Measurements from ENCODE around the gene IGFBP4. TPM values are rescaled to one million over a fixed set of nuclear protein-coding genes. Genes with fewer than 3 reads are reported as not detected.

The IGFBP4 gene
- total and polyA plus RNA-seq, 2 experiments from 2014 or later: 44.9 to 183 TPM

DNA sequence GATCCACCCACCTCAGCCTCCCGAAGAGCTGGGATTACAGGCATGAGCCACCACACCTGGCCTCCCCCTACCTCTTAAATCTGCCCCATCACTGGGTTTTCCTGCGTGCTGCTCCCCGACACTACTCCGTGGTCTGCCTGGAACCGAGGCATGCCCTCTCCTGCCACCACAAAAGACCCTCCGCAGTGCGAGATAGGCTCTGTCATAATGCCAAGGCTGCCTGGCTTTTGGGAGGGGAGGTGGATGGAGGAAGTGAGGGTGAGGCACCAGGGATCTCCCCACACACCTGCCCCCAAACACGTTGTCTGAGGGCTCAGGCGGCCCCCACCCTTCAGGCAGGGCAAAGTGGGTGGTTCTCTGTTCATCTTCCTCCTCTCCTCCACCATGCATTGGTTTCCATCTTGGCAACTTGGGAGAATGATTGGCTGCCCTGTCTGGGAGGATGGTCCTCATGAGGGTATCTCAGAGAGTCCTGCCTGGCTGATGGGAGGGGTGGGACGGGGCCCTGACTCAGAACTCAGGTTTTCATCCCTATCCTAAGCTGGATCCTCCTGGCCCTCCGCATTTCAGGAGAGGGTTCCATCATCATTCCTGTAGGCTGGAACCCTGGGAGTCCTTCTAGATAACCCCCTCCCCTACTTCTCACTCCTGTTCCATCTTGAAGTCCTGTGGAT, 23.2 kb downstream of the IGFBP4 start:
- Histone ChIP-seq H3K79me2 (no peaks in the 10 kb centered on the region), H3K36me3 (replicated peaks; ENCODE audit: insufficient read depth, low read depth) (no peaks in the 10 kb centered on the region), H4K20me1 (ENCODE audit: insufficient read depth, poor library complexity, severe bottlenecking) (no peaks in the 10 kb centered on the region), H3K27ac (no peak overlapping the region), H3K4me2 (no peak overlapping the region), H3K4me1 (ENCODE audit: insufficient read depth) (peaks cover 25% of the 10 kb centered on the region), H3K9me3 (ENCODE audit: low read depth) (no peaks in the 10 kb centered on the region), H2AFZ (no peak overlapping the region), H3K9me2 (replicated peaks; ENCODE audit: insufficient read depth) (no peaks in the 10 kb centered on the region), H3K4me3 (no peak overlapping the region), H3K27me3 (no peaks in the 10 kb centered on the region)
- WGBS (ENCODE audit: low lambda C conversion rate, missing lambda C conversion rate): 94% methylated on average over 11 of the region's 11 CpGs
- TF ChIP-seq EZH2phosphoT487 (IDR thresholded peaks at IDR 0.05; ENCODE audit: low read depth, severe bottlenecking, unreplicated experiment): no peak
- TF ChIP-seq, protein P1, sequence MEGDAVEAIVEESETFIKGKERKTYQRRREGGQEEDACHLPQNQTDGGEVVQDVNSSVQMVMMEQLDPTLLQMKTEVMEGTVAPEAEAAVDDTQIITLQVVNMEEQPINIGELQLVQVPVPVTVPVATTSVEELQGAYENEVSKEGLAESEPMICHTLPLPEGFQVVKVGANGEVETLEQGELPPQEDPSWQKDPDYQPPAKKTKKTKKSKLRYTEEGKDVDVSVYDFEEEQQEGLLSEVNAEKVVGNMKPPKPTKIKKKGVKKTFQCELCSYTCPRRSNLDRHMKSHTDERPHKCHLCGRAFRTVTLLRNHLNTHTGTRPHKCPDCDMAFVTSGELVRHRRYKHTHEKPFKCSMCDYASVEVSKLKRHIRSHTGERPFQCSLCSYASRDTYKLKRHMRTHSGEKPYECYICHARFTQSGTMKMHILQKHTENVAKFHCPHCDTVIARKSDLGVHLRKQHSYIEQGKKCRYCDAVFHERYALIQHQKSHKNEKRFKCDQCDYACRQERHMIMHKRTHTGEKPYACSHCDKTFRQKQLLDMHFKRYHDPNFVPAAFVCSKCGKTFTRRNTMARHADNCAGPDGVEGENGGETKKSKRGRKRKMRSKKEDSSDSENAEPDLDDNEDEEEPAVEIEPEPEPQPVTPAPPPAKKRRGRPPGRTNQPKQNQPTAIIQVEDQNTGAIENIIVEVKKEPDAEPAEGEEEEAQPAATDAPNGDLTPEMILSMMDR (IDR thresholded peaks at IDR 0.05; ENCODE audit: poor library complexity): no peak
- no peak for TF ChIP-seq EZH2 (IDR thresholded peaks at IDR 0.05; ENCODE audit: borderline replicate concordance)
- DNase-seq (ENCODE audit: low spot score): no peak

DNA sequence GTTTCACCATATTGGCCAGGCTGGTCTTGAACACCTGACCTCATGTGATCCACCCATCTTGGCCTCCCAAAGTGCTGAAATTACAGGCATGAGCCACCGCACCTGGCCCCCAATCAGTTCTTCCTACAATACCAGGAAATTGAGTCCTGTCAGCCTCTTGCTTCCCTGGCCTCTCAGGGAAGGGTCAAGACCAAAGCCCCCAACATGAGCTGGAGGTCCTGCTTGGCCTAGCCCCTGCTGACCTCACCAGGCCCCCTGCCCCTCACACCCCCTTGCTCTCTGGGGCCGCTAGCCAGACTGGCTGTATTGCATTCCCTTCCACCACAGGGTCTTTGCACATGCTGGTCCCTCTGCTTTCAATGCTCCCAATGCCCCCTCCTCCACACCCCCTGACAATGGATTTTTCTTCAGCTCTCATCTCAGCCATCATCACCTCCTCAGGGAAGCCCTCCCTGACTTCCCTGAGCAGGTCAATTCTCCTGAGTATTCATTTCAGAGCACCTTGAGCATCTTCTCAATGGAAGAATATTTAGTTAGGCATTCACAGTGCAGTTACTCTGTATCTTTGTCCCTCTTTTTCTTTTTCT, 24.1 kb downstream of the IGFBP4 start:
- WGBS (ENCODE audit: low lambda C conversion rate, missing lambda C conversion rate): 90% methylated on average over 2 of the region's 2 CpGs
- Histone ChIP-seq H3K9me3 (ENCODE audit: low read depth) (no peaks in the 10 kb centered on the region), H3K9me2 (replicated peaks; ENCODE audit: insufficient read depth) (no peaks in the 10 kb centered on the region), H4K20me1 (ENCODE audit: insufficient read depth, poor library complexity, severe bottlenecking) (no peaks in the 10 kb centered on the region), H2AFZ (no peak overlapping the region), H3K79me2 (no peaks in the 10 kb centered on the region), H3K36me3 (replicated peaks; ENCODE audit: insufficient read depth, low read depth) (no peaks in the 10 kb centered on the region), H3K4me3 (no peak overlapping the region), H3K27ac (no peak overlapping the region), H3K27me3 (no peaks in the 10 kb centered on the region), H3K4me2 (no peak overlapping the region), H3K4me1 (ENCODE audit: insufficient read depth) (peaks cover 19% of the 10 kb centered on the region)
- DNase-seq (ENCODE audit: low spot score): no peak
- TF ChIP-seq EZH2phosphoT487 (IDR thresholded peaks at IDR 0.05; ENCODE audit: low read depth, severe bottlenecking, unreplicated experiment) (no peak), EZH2 (IDR thresholded peaks at IDR 0.05; ENCODE audit: borderline replicate concordance) (no peak)
- TF ChIP-seq, protein P1 (IDR thresholded peaks at IDR 0.05; ENCODE audit: poor library complexity): no peak

DNA sequence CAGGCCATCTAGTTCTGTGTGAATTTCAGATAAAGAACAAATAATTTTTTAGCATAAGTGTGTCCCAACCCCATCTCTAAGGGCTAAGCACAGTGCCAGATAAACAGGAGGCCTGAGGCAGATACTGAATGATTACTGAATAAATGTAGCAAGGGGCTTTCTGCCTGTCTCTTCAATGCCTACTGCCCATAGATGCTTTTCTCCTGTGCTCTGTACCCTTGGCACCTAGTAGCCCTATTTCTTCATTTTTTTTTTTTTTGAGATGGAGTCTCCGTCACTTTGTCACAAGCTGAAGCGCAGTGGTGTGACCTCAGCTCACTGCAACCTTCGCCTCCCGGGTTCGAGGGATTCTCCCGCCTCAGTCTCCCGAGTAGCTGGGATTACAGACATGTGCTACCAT, 25.3 kb downstream of the IGFBP4 start:
- no peaks in the 10 kb centered on the region for H3K27me3 ChIP-seq

More for the DNA sequence above, 25.3 kb downstream of the IGFBP4 start:
- no peaks in the 10 kb centered on the region for H3K79me2 ChIP-seq
- H4K20me1 ChIP-seq (ENCODE audit: insufficient read depth, poor library complexity, severe bottlenecking): no peaks in the 10 kb centered on the region
- TF ChIP-seq, protein P1 (IDR thresholded peaks at IDR 0.05; ENCODE audit: poor library complexity): no peak
- TF ChIP-seq EZH2 (IDR thresholded peaks at IDR 0.05; ENCODE audit: borderline replicate concordance) (no peak), EZH2phosphoT487 (IDR thresholded peaks at IDR 0.05; ENCODE audit: low read depth, severe bottlenecking, unreplicated experiment) (no peak)
- H3K4me1 ChIP-seq (ENCODE audit: insufficient read depth): peaks cover 7% of the 10 kb centered on the region
- no peaks in the 10 kb centered on the region for H3K36me3 ChIP-seq (replicated peaks; ENCODE audit: insufficient read depth, low read depth)
- no peak overlapping the region for H3K4me3 ChIP-seq
- H3K9me2 ChIP-seq (replicated peaks; ENCODE audit: insufficient read depth): no peaks in the 10 kb centered on the region
- 99% methylated on average over 7 of the region's 7 CpGs for WGBS (ENCODE audit: low lambda C conversion rate, missing lambda C conversion rate)
- H2AFZ ChIP-seq: no peak overlapping the region
- no peaks in the 10 kb centered on the region for H3K9me3 ChIP-seq (ENCODE audit: low read depth)
- no peak overlapping the region for H3K27ac ChIP-seq
- DNase-seq (ENCODE audit: low spot score): no peak
- H3K4me2 ChIP-seq: no peak overlapping the region

All from hepatocyte (in vitro differentiated cells).